Activated T-cell treated with anti-CD3 and anti-CD28 coated beads for 48 hours (primary cell): ENCODE results near the gene ENPP4.
"Not testable (repeated sequence)": the region's sequence is repeated elsewhere in the genome, so short reads cannot be mapped to it uniquely, and the experiment has no call there.

ENCODE experiments used
- DNase-seq: peaks from one replicate; pipeline ENCODE4 v3.0.0-alpha.2; 2020; ENCODE audit warnings: low read depth

The ENPP4 gene, protein sequence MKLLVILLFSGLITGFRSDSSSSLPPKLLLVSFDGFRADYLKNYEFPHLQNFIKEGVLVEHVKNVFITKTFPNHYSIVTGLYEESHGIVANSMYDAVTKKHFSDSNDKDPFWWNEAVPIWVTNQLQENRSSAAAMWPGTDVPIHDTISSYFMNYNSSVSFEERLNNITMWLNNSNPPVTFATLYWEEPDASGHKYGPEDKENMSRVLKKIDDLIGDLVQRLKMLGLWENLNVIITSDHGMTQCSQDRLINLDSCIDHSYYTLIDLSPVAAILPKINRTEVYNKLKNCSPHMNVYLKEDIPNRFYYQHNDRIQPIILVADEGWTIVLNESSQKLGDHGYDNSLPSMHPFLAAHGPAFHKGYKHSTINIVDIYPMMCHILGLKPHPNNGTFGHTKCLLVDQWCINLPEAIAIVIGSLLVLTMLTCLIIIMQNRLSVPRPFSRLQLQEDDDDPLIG

GRCh38 chr6:46129629-46130511 lies at the start of gene ENPP4:
Gene ENPP4, plus strand, starts transcription at chr6:46129989. Its CDS starts 9,595 bp downstream, at chr6:46139584.
- DNase-seq, result peak; percentile 88

GRCh38 chr6:46080111-46080510 lies 49.7 kb upstream of the ENPP4 start:
- no peak for DNase-seq

GRCh38 chr6:46085688-46086087 lies 44.1 kb upstream of the ENPP4 start:
- DNase-seq, result not testable (repeated sequence)

- peak; percentile 33 for DNase-seq
Observed at GRCh38 chr6:46090115-46091079, 39.4 kb upstream of the ENPP4 start.

- DNase-seq, result no peak
Observed at GRCh38 chr6:46091080-46091478, 38.7 kb upstream of the ENPP4 start.

GRCh38 chr6:46095251-46095650 lies 34.5 kb upstream of the ENPP4 start:
- DNase-seq, result no peak

- DNase-seq, result no peak
Observed at GRCh38 chr6:46097366-46097765, 32.4 kb upstream of the ENPP4 start.

GRCh38 chr6:46098678-46099077 lies 31.1 kb upstream of the ENPP4 start:
- DNase-seq, result no peak

GRCh38 chr6:46099952-46100351 lies 29.8 kb upstream of the ENPP4 start:
- DNase-seq, result no peak

GRCh38 chr6:46102123-46102522 lies 27.7 kb upstream of the ENPP4 start:
- no peak for DNase-seq

DNA sequence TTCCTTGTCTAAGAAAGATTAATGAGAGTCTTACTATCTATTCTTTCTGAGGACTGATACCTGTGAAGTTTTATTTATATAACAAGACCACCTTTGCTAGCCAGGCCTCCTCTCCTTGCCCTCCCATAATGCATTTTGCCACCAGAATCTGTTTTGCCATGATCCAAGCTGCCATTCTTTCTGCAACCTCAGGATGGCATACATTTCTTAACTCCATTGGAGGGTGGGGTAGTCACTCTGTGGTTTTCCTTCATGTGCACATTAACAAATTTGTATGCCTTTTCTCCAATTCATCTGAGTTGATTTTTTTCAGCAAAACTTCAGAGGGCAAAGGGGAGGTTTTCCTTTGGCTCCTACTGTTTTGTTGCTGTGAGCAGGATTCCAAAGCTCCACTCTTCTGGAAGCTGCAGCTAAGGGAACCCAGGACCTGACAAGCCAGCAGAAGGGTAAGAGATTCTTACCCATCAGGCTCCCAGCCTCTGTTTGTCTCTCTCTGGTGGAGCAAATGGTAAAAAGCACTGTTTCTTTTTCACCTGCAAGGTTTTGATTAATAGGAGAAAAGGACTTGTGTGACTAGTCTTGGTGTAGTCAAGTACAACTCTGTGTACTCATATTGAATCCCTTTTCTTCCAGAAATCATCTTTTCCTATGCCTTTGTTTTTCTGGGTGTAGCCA lies 26.2 kb upstream of the ENPP4 start:
- no peak for DNase-seq

- no peak for DNase-seq
Observed at GRCh38 chr6:46104209-46104608, 25.6 kb upstream of the ENPP4 start.

DNA sequence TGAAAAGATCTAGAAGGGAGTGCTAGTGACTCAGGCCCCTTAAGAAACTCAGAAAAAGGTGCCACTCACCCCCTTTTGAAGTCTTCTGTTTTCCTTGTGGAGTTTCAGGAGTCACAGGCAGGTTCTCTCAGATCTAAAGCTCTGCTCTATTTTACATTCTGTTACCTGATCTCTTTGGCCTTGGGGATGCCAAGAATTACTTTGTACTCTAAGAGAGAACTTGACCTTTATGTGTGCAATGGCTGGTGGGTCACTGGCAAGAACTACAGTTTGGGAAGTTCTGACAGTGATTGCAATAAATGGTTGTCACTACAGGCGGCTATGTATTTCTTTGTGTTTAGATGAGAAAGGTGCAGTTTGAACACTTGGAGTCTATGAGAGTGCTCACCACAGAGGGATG lies 24.2 kb upstream of the ENPP4 start:
- DNase-seq, result no peak

DNA sequence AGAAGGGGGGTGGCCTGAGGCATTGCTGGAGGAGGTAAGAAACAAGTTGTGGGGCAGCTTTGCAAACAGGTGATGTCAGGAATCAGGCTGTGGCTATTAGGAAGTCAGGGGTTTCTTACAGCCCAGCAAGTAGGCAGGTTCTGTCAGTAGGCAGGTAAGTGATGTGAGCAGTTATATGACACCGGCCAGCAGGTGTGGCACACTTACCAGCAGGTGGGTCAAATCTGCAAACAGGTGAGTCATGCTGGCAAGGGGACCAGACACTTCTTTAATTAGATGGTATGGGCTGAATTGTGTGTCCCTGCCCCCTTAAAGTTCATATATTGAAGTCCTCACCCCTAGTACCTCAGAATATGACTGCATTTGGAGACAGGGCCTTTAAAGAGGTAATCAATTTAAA lies 16.4 kb upstream of the ENPP4 start:
- no peak for DNase-seq

DNA sequence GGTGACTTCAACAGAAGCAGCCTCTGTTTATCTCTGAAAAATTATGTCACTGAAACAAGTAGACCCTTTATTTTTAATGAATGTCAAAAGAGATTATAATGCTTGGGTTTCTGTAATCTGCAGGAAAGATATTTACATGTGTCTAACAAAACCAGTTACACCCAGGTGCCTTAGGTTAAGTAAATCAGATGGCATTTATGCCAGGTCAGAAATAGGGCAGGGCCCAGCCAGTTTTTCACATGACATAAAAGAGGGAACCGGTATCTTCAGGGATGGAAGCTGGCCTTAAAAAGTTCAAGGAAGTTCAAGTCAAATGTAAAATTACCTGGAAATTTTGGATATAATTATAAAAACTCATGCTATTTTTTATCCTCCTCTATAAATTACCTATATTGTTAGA lies 14.2 kb upstream of the ENPP4 start:
- DNase-seq, result no peak

DNA sequence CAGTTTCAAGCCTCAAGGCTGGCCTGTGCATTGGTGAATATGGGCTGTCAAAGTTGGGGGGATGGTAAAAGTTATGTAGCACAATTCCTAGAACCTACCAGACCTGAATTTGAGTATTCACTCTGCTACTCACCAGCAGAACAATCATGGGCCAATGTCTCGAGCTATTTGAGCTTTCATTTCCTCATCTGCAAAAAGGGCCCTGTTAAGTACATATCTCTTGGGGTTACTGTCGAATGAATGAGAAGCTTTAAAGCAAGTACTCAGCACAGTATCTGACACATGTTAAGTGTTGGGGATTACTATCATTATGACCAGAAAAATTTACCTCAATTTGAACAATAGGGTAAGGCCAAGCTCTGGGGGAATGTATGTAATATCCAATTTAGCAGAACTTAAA lies 13.5 kb upstream of the ENPP4 start:
- DNase-seq, result no peak

- no peak for DNase-seq
Observed at GRCh38 chr6:46118157-46118556, 11.6 kb upstream of the ENPP4 start.

GRCh38 chr6:46118836-46119235 lies 11.0 kb upstream of the ENPP4 start:
- DNase-seq, result no peak

- not testable (repeated sequence) for DNase-seq
Observed at GRCh38 chr6:46119679-46120078, 10.1 kb upstream of the ENPP4 start.

DNA sequence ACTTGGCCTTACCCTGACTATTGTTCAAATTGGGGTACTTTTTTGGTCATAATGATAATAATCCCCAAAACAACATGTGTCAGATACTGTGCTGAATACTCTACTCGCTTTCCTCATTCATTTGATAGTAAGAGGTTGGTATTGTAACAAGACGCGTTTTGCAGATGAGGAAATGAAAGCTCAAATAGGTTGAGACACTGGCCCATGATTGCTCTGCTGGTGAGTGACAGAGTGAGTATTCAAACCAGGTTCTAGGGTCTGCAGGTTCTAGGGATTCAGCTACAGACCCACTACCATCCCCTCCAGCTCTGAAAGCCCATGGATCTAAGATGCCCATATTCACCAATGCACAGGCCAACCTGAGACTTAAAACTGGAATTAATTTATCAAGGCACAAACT lies 1.3 kb upstream of the ENPP4 start:
- DNase-seq, result no peak

- no peak for DNase-seq
Observed at GRCh38 chr6:46129291-46129628, 529 bp upstream of the ENPP4 start.
